SU-DHL-6 (cell line): Measurements from ENCODE around the gene HDAC11.

Experiments used
- EZH2phosphoT487 ChIP-seq: fragments of 200-600 bp; sonication (generic), shearing (Covaris generic); conservative IDR thresholded peaks from 2 replicates; pipeline ENCODE4 v1.6.1; 2018; ENCODE audit warnings: mild to moderate bottlenecking, antibody characterized with exemption, low read length, moderate library complexity, mixed read lengths
- TF ChIP-seq, protein P1 (sequence below): fragments of 200-600 bp; sonication (generic); IDR thresholded peaks from one replicate; pipeline ENCODE4 v1.5.1; 2017; ENCODE audit warnings: antibody characterized with exemption, mild to moderate bottlenecking, low read length, moderate library complexity; ENCODE audit not compliant: insufficient read depth, poor library complexity, severe bottlenecking

DNA sequence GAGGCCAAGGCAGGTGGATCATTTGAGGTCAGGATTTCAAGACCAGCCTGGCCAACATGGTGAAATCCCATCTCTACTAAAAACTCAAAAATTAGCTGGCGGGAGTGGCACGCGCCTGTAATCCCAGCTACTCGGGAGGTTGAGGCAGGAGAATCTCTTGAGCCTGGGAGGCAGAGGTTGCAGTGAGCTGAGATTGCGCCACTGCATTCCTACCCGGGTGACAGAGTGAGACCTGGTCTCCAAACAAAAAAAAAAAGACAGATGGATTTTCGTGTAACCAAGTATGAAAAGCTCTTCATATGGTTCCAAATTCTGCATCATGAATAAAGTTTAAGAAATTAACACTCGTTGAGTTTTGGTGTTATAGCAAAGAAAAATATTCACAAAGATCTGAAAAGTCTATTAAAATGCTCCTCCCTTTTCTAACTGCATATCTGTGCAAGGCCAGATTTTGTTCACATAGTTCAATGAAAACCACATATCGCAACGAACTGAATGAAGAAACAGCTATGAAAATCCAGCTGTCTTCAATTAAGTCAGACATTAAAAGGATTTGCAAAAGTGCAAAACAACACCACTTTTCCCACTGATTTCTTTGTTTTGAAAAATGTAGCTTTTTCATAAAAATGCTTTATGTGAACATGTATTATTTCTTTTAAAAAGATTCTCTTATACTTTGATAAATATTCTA is 45.0 kb downstream of the HDAC11 start:
- TF ChIP-seq, protein P1, sequence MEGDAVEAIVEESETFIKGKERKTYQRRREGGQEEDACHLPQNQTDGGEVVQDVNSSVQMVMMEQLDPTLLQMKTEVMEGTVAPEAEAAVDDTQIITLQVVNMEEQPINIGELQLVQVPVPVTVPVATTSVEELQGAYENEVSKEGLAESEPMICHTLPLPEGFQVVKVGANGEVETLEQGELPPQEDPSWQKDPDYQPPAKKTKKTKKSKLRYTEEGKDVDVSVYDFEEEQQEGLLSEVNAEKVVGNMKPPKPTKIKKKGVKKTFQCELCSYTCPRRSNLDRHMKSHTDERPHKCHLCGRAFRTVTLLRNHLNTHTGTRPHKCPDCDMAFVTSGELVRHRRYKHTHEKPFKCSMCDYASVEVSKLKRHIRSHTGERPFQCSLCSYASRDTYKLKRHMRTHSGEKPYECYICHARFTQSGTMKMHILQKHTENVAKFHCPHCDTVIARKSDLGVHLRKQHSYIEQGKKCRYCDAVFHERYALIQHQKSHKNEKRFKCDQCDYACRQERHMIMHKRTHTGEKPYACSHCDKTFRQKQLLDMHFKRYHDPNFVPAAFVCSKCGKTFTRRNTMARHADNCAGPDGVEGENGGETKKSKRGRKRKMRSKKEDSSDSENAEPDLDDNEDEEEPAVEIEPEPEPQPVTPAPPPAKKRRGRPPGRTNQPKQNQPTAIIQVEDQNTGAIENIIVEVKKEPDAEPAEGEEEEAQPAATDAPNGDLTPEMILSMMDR: no peak
- no peak for TF ChIP-seq EZH2phosphoT487
